K562 (cell line): Measurements from ENCODE around the gene CMPK1. TPM values are rescaled to one million over a fixed set of nuclear protein-coding genes. Genes with fewer than 3 reads are reported as not detected.

Experiments
- AFF4 ChIP-seq: sonication (generic); formaldehyde crosslinking; IDR thresholded peaks from 2 replicates; pipeline ENCODE4 v1.8.0; 2023; ENCODE audit warnings: mild to moderate bottlenecking, missing genetic modification reagents
- ATF1 ChIP-seq, 2 experiments: fragments of 450-650 bp in 1 of 2; IDR thresholded peaks; 2 replicates each; pipeline ENCODE4 v1.6.1; 2016; ENCODE audit warnings: missing compliant biosample characterization in 1 of 2, missing genetic modification characterization in 1 of 2
- BCLAF1 ChIP-seq, 2 experiments: fragments of 450-650 bp in 1 of 2; IDR thresholded peaks; 2 replicates each; pipeline ENCODE4 v1.6.1; 2011 to 2017; ENCODE audit warnings: low read depth in 2 of 2, antibody characterized with exemption in 1 of 2, borderline replicate concordance in 1 of 2, low read length in 1 of 2, mild to moderate bottlenecking in 1 of 2, mixed read lengths in 1 of 2; ENCODE audit not compliant: control insufficient read depth in 1 of 2
- E2F6 ChIP-seq, 2 experiments: IDR thresholded peaks; 2 replicates each; pipeline ENCODE4 v1.6.1; 2011; ENCODE audit warnings: borderline replicate concordance in 1 of 2, control low read depth in 1 of 2, low read depth in 1 of 2, low read length in 1 of 2, mild to moderate bottlenecking in 1 of 2, mixed read lengths in 1 of 2, moderate library complexity in 1 of 2; ENCODE audit not compliant: insufficient read depth in 1 of 2, insufficient read length in 1 of 2, poor library complexity in 1 of 2, severe bottlenecking in 1 of 2; ENCODE audit errors: extremely low read depth in 1 of 2
- ETS1 ChIP-seq: conservative IDR thresholded peaks from 2 replicates; pipeline ENCODE4 v1.6.1; 2011; ENCODE audit warnings: low read depth, mild to moderate bottlenecking, low read length; ENCODE audit not compliant: control insufficient read depth
- NEUROD1 ChIP-seq: fragments of 150-350 bp; IDR thresholded peaks from 2 replicates; pipeline ENCODE4 v1.6.1; 2014; ENCODE audit warnings: borderline replicate concordance, low read length, low read depth; ENCODE audit not compliant: partially characterized antibody
- NKRF ChIP-seq: fragments of 450-650 bp; IDR thresholded peaks from 2 replicates; pipeline ENCODE4 v1.6.1; 2016; ENCODE audit warnings: borderline replicate concordance
- NR2F6 ChIP-seq: fragments of 450-650 bp; formaldehyde crosslinking; IDR thresholded peaks from 2 replicates; pipeline ENCODE4 v1.4.0; 2020; ENCODE audit warnings: mild to moderate bottlenecking
- ZNF384 ChIP-seq: IDR thresholded peaks from 2 replicates; pipeline ENCODE4 v1.6.1; 2012; ENCODE audit warnings: low read depth, low read length, improper control_type of control experiment
- polyA plus RNA-seq, 8 experiments: library from polyadenylated mRNA; depleted of rRNA in 4 of 8; stranded (reverse) in 5 of 8; unstranded in 3 of 8; fragments of >200 nt; fragmentation: Nextera tagmentation in 2 of 8; fragmentation: Illumina TruSeq in 1 of 8; extraction: Ambion mirVana in 2 of 8; extraction: Trizol in 1 of 8; gene quantifications; 2 replicates each; pipeline versions ENCODE4 v1.2.1 to v1.2.3, GENCODE V29; 2011 to 2014; ENCODE audit warnings: inconsistent platforms in 1 of 8, missing spikeins in 1 of 8
- total RNA-seq, 7 experiments: library from RNA; depleted of rRNA in 6 of 7; stranded (reverse); fragments of >200 nt in 6 of 7; fragmentation: Illumina TruSeq in 2 of 7; extraction: Trizol in 2 of 7; gene quantifications; 2 replicates each; pipeline versions ENCODE4 v1.2.1 to v1.2.3, GENCODE V29; 2011 to 2021; ENCODE audit warnings: low replicate concordance in 1 of 7

CMPK1 gene
- total and polyA plus RNA-seq, 9 of the 15 experiments (the other 6 are each of a cell fraction or from before 2014, with no cell fraction given), result 54.5 to 197 (median 116) TPM

GRCh38 chr1:47333578-47333921, at the start of gene CMPK1 (continued):
- 0 out of 2 replicates have a peak, but pooled peaks have one; percentile 73 for TF ChIP-seq AFF4 (CRISPR knock-in tag)
- TF ChIP-seq ZNF384, result no peak
- 0 out of 4 replicates have a peak, but pooled peaks of 1 of the 2 experiments have one; percentile 38 for TF ChIP-seq BCLAF1 (IDR thresholded peaks at IDR 0.05; ENCODE audit: borderline replicate concordance in 1 of 2, control insufficient read depth in 1 of 2, low read depth in 2 of 2, low read length in 1 of 2)
- no peak for TF ChIP-seq NR2F6 (CRISPR knock-in tag)
- peak; percentile 11 for TF ChIP-seq NEUROD1
- peak in 1 of 2 experiments; percentile 69 for TF ChIP-seq E2F6 (IDR thresholded peaks at IDR 0.05; ENCODE audit: borderline replicate concordance in 1 of 2, extremely low read depth in 1 of 2, insufficient read depth in 1 of 2, insufficient read length in 1 of 2, low read depth in 1 of 2, low read length in 1 of 2, poor library complexity in 1 of 2, severe bottlenecking in 1 of 2)
- peak; percentile 61; the same call in 1 of the 2 replicates for TF ChIP-seq ETS1
- 0 out of 2 replicates have a peak, but pooled peaks have one; percentile 16 for TF ChIP-seq NKRF
- no peak for TF ChIP-seq ATF1 (CRISPR knock-in tag; IDR thresholded peaks at IDR 0.05)
- TF ChIP-seq ATF1 (tag; IDR thresholded peaks at IDR 0.05), result no peak
